22Rv1 (cell line): ENCODE results near the gene MTA1.

Experiments used
- ZFX ChIP-seq: fragments of 450-650 bp; IDR thresholded peaks from 2 replicates; pipeline ENCODE4 v1.6.1; 2017; ENCODE audit warnings: antibody characterized with exemption, borderline replicate concordance
- TF ChIP-seq, protein P1 (sequence below): fragments of 450-650 bp; IDR thresholded peaks from 2 replicates; pipeline ENCODE4 v1.5.1; 2017; ENCODE audit warnings: mild to moderate bottlenecking

DNA sequence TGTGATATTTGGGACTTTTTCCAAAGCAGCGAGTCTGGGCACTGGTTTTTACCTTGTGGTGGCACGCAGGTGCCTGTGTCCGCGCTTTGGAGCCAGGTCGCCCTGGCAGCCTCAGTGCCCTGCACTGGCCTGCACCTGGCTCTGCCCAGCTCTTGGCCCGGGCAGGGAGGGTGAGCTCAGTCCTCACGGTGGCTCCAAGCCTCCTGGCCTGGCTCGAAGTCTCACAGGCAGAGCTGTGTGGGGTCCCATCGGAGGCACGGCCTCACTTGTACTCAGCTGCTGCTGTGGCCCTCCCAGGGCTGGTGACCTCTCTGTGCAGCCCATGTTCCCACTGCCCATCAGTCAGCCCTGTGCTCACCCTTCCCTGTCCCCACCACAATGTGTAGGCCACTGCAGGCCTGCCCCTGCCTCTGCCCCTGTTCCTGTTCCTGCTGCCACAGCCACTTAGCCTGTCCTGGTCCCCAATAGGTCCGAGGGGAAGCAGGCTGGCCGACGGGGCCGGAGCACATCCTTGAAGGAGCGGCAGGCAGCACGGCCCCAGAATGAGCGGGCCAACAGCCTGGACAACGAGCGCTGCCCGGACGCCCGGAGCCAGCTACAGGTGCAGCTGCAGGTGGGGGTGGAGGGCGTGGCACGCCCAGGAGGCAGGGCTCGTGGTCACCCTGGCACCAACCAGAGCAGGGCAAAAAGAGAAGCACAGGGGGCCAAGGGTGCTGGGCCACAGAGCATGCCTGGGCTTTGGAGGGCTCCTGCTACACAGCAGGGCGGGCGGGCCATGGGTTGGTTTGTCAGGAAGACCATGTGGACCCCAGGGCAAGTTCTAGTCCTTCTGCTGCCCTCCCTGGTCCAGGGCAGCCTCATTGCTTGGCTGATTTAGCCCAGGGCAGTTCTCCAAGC, 37.9 kb upstream of the MTA1 start:
- TF ChIP-seq, protein P1, sequence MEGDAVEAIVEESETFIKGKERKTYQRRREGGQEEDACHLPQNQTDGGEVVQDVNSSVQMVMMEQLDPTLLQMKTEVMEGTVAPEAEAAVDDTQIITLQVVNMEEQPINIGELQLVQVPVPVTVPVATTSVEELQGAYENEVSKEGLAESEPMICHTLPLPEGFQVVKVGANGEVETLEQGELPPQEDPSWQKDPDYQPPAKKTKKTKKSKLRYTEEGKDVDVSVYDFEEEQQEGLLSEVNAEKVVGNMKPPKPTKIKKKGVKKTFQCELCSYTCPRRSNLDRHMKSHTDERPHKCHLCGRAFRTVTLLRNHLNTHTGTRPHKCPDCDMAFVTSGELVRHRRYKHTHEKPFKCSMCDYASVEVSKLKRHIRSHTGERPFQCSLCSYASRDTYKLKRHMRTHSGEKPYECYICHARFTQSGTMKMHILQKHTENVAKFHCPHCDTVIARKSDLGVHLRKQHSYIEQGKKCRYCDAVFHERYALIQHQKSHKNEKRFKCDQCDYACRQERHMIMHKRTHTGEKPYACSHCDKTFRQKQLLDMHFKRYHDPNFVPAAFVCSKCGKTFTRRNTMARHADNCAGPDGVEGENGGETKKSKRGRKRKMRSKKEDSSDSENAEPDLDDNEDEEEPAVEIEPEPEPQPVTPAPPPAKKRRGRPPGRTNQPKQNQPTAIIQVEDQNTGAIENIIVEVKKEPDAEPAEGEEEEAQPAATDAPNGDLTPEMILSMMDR = no peak
- no peak for TF ChIP-seq ZFX
